SK-N-SH (cell line): ENCODE data around the gene GRM1. TPM values are rescaled to one million over a fixed set of nuclear protein-coding genes. Genes with fewer than 3 reads are reported as not detected.

Source experiments
- CTCF ChIA-PET: fragments of 300-600, 350-600 bp; formaldehyde crosslinking; extraction: SDS; loops from one replicate; lab custom pipeline; 2021; lab: Yijun Ruan, JAX
- POLR2A ChIA-PET: fragments of 350-600 bp; sonication (Branson Sonifier 250); formaldehyde crosslinking; extraction: SDS; loops from one replicate; lab custom pipeline; 2020; ENCODE audit warnings: antibody characterized with exemption, inconsistent platforms; lab: Yijun Ruan, JAX
- DNase-seq: peaks from one replicate; pipeline ENCODE4 v3.0.0; 2012
- H2AFZ ChIP-seq: fragments of 200-600 bp; sonication (generic); 2 replicates; pipeline ENCODE4 v1.8.1; 2016; ENCODE audit warnings: antibody characterized with exemption, mild to moderate bottlenecking, low read depth
- H3F3A ChIP-seq: fragments of 200-600 bp; sonication (generic); replicated peaks from 2 replicates; pipeline ENCODE3; 2016; ENCODE audit warnings: antibody characterized with exemption, mild to moderate bottlenecking; ENCODE audit not compliant: insufficient read depth
- H3K27ac ChIP-seq, 2 experiments: fragments of 200-500 bp in 1 of 2; fragments of 200-600 bp in 1 of 2; sonication (Bioruptor generic) in 1 of 2; sonication (generic), shearing (Covaris generic) in 1 of 2; 2 replicates each; pipeline versions ENCODE4 v1.5.1 to v1.6.1; 2014 to 2016; ENCODE audit warnings: low read depth in 2 of 2, inconsistent platforms in 1 of 2, low read length in 1 of 2, mild to moderate bottlenecking in 1 of 2, mixed read lengths in 1 of 2
- H3K27me3 ChIP-seq: fragments of 200-600 bp; sonication (generic), shearing (Covaris generic); 2 replicates; pipeline ENCODE4 v1.6.1; 2016; ENCODE audit warnings: mixed run types; ENCODE audit not compliant: insufficient read depth
- H3K36me3 ChIP-seq, 2 experiments: fragments of 200-500 bp in 1 of 2; fragments of 200-600 bp in 1 of 2; sonication (Bioruptor generic) in 1 of 2; sonication (generic) in 1 of 2; replicated peaks in 1 of 2; 2 replicates each; pipeline versions ENCODE3 to v1.5.1; 2014 to 2016; ENCODE audit warnings: low read length in 1 of 2, mild to moderate bottlenecking in 1 of 2; ENCODE audit not compliant: insufficient read depth in 2 of 2, control insufficient read depth in 1 of 2
- H3K4me1 ChIP-seq, 2 experiments: fragments of 200-500 bp in 1 of 2; fragments of 200-600 bp in 1 of 2; sonication (Bioruptor generic) in 1 of 2; sonication (generic), shearing (Covaris generic) in 1 of 2; 2 replicates each; pipeline versions ENCODE4 v1.5.1 to v1.6.1; 2014 to 2016; ENCODE audit warnings: low read depth in 1 of 2, low read length in 1 of 2, mixed run types in 1 of 2; ENCODE audit not compliant: insufficient read depth in 2 of 2, control insufficient read depth in 1 of 2
- H3K4me2 ChIP-seq: fragments of 200-600 bp; sonication (generic), shearing (Covaris generic); 2 replicates; pipeline ENCODE4 v1.6.1; 2017; ENCODE audit warnings: mixed run types
- H3K4me3 ChIP-seq, 2 experiments: fragments of 200-500 bp in 1 of 2; fragments of 200-600 bp in 1 of 2; sonication (Bioruptor generic) in 1 of 2; sonication (generic), shearing (Covaris generic) in 1 of 2; 2 replicates each; pipeline versions ENCODE4 v1.5.1 to v1.8.1; 2014 to 2016; ENCODE audit warnings: low read depth in 2 of 2, inconsistent platforms in 1 of 2, low read length in 1 of 2, mild to moderate bottlenecking in 1 of 2, mixed read lengths in 1 of 2, moderate library complexity in 1 of 2
- H3K79me2 ChIP-seq: fragments of 200-600 bp; sonication (generic); 2 replicates; pipeline ENCODE4 v1.8.1; 2017; ENCODE audit warnings: mild to moderate bottlenecking; ENCODE audit not compliant: insufficient read depth
- H3K9ac ChIP-seq: fragments of 200-600 bp; sonication (generic); 2 replicates; pipeline ENCODE4 v1.6.1; 2017; ENCODE audit warnings: mixed run types
- H3K9me2 ChIP-seq: fragments of 200-600 bp; sonication (generic); 2 replicates; pipeline ENCODE4 v1.6.1; 2017; ENCODE audit warnings: mixed run types
- H3K9me3 ChIP-seq: fragments of 200-600 bp; sonication (generic); 2 replicates; pipeline ENCODE4 v1.6.1; 2017; ENCODE audit warnings: mixed run types, mild to moderate bottlenecking, moderate library complexity
- H4K20me1 ChIP-seq: fragments of 200-600 bp; sonication (generic); 2 replicates; pipeline ENCODE4 v1.6.1; 2017; ENCODE audit warnings: mild to moderate bottlenecking, mixed run types; ENCODE audit not compliant: insufficient read depth
- CHD2 ChIP-seq: fragments of 150-350 bp; IDR thresholded peaks from 2 replicates; pipeline ENCODE4 v1.6.1; 2018; ENCODE audit warnings: low read length; ENCODE audit not compliant: partially characterized antibody
- ELF1 ChIP-seq: IDR thresholded peaks from 2 replicates; pipeline ENCODE4 v1.4.0; 2012
- EP300 ChIP-seq, 2 experiments: IDR thresholded peaks; 2 replicates each; pipeline versions ENCODE4 v1.4.0 to v1.6.1; 2012; ENCODE audit warnings: borderline replicate concordance in 1 of 2, low read depth in 1 of 2, low read length in 1 of 2
- EZH2phosphoT487 ChIP-seq: fragments of 200-600 bp; sonication (generic); IDR thresholded peaks from 2 replicates; pipeline ENCODE4 v1.6.1; 2017; ENCODE audit warnings: low read depth, mixed run types, mild to moderate bottlenecking, antibody characterized with exemption, moderate library complexity, borderline replicate concordance
- FOXJ3 ChIP-seq: sonication (generic); formaldehyde crosslinking; IDR thresholded peaks from 2 replicates; pipeline ENCODE4 v1.5.1; 2020; ENCODE audit warnings: mild to moderate bottlenecking, missing genetic modification reagents
- FOXM1 ChIP-seq: IDR thresholded peaks from 2 replicates; pipeline ENCODE4 v1.4.0; 2012; ENCODE audit warnings: low read depth, mild to moderate bottlenecking
- GABPA ChIP-seq: IDR thresholded peaks from 2 replicates; pipeline ENCODE4 v1.4.0; 2012; ENCODE audit warnings: low read depth, mild to moderate bottlenecking
- GATA2 ChIP-seq: sonication (generic); formaldehyde crosslinking; IDR thresholded peaks from 2 replicates; pipeline ENCODE4 v1.5.0; 2020; ENCODE audit warnings: mild to moderate bottlenecking, missing genetic modification reagents
- MAX ChIP-seq: IDR thresholded peaks from 2 replicates; pipeline ENCODE4 v1.4.0; 2012; ENCODE audit warnings: low read depth
- NRF1 ChIP-seq: IDR thresholded peaks from 2 replicates; pipeline ENCODE4 v1.6.1; 2012; ENCODE audit warnings: low read depth, mild to moderate bottlenecking, low read length
- RAD21 ChIP-seq: IDR thresholded peaks from 2 replicates; pipeline ENCODE4 v1.6.1; 2012; ENCODE audit warnings: mild to moderate bottlenecking, low read length
- RCOR1 ChIP-seq: fragments of 150-350 bp; IDR thresholded peaks from 2 replicates; pipeline ENCODE4 v1.6.1; 2017; ENCODE audit warnings: antibody characterized with exemption, low read length
- RFX5 ChIP-seq: IDR thresholded peaks from 2 replicates; pipeline ENCODE4 v1.6.1; 2012; ENCODE audit warnings: mild to moderate bottlenecking, improper control_type of control experiment, low read length
- RXRA ChIP-seq: IDR thresholded peaks from 2 replicates; pipeline ENCODE4 v1.4.0; 2012; ENCODE audit warnings: low read depth, mild to moderate bottlenecking, borderline replicate concordance
- TAF1 ChIP-seq: IDR thresholded peaks from 2 replicates; pipeline ENCODE4 v1.6.1; 2012; ENCODE audit warnings: low read depth, mild to moderate bottlenecking, low read length, moderate library complexity, borderline replicate concordance
- USF1 ChIP-seq: IDR thresholded peaks from 2 replicates; pipeline ENCODE4 v1.4.0; 2012; ENCODE audit warnings: low read depth, borderline replicate concordance
- YY1 ChIP-seq: IDR thresholded peaks from 2 replicates; pipeline ENCODE4 v1.4.0; 2012; ENCODE audit warnings: low read depth, mild to moderate bottlenecking
- WGBS: methylation state at CpG from one replicate; pipeline ENCODE4 v1.1.6; 2017; ENCODE audit warnings: low lambda C conversion rate; 5-methylcytosine and 5-hydroxymethylcytosine counted together
- polyA plus RNA-seq, 3 experiments: library from polyadenylated mRNA; depleted of rRNA; stranded (reverse); fragments of >200 nt; gene quantifications; 2 replicates each; pipeline ENCODE4 v1.2.3, GENCODE V29; 2012
- TF ChIP-seq, protein P1 (sequence below): IDR thresholded peaks from 2 replicates; pipeline ENCODE4 v1.6.1; 2012; ENCODE audit warnings: mild to moderate bottlenecking, low read depth, low read length, moderate library complexity
- TF ChIP-seq, protein P2 (sequence below): IDR thresholded peaks from 2 replicates; pipeline ENCODE4 v1.4.0; 2012; ENCODE audit warnings: low read depth, borderline replicate concordance
- TF ChIP-seq, protein P3 (sequence below): fragments of 200-600 bp; sonication (generic); IDR thresholded peaks from 2 replicates; pipeline ENCODE4 v1.6.1; 2017; ENCODE audit warnings: antibody characterized with exemption, mild to moderate bottlenecking, moderate library complexity

GRM1 gene
- polyA plus RNA-seq, 1 of the 3 experiments (the other 2 are of a cell fraction), result 0.05 TPM

DNA sequence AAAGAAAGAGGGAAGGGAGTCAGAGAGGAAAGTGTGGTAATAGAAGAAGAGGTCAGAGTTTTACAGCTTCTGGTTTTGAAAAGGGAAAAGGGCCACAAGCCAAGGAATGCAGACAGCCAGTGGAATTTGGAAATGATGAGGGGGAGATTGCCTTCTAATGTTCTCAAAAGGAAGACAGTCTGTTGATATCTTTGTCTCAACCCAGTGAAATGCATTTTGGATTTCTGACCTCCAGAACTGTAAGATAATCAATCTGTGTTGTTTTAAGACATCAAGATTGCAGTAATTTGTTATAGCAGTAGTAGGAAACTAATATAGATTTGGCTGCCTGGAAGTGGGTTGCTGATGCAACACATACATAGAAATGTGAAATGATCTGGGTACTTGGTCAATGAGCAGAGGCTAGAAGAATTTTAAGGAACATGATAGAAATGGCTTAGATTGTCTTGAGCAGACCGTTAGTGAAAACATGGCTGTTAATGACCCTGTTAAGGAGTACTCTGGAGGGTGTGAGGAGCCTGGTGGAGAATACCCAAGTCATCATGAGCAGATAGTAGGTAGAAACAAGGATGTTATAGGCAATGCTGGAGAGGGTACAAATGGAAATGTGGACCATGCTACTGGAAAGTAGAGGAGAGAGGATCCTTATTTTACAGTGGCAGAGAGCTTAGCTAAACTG lies 259.0 kb downstream of the GRM1 start:
- no peak for DNase-seq
- no peaks in the 10 kb centered on the region for H3K36me3 ChIP-seq

More for the DNA sequence above, 259.0 kb downstream of the GRM1 start:
- no peak overlapping the region for H3K4me2 ChIP-seq
- no peaks in the 10 kb centered on the region for H3K9me3 ChIP-seq
- POLR2A ChIA-PET, result no interaction called here
- H3K27ac ChIP-seq, result no peak overlapping the region
- no peaks in the 10 kb centered on the region for H4K20me1 ChIP-seq
- 27% methylated on average over 1 of the region's 1 CpG for WGBS
- H3K4me1 ChIP-seq, result no peaks in the 10 kb centered on the region; a peak in 1 of 4 replicates
- peaks cover 5% of the 10 kb centered on the region for H3F3A ChIP-seq
- no peak overlapping the region for H3K4me3 ChIP-seq
- no peak overlapping the region for H2AFZ ChIP-seq
- H3K9me2 ChIP-seq, result no peaks in the 10 kb centered on the region
- CTCF ChIA-PET, result interaction anchor here (1.0 kb wide), 1 partner anchor 50 kb away, joined by 3 read pairs; no protein-coding TSS in a partner anchor
- H3K79me2 ChIP-seq, result no peaks in the 10 kb centered on the region
- no peak overlapping the region for H3K9ac ChIP-seq
- TF ChIP-seq RAD21 (no peak), GATA2 (CRISPR knock-in tag) (no peak), YY1 (no peak), CHD2 (no peak), RFX5 (no peak), RXRA (no peak), USF1 (no peak), RCOR1 (no peak), NRF1 (no peak), MAX (no peak), FOXM1 (no peak), EP300 (IDR thresholded peaks at IDR 0.05; ENCODE audit: borderline replicate concordance in 1 of 2, low read depth in 1 of 2, low read length in 1 of 2) (no peak), EZH2phosphoT487 (no peak), FOXJ3 (no peak), GABPA (no peak), ELF1 (no peak), TAF1 (no peak)
- TF ChIP-seq, protein P1, sequence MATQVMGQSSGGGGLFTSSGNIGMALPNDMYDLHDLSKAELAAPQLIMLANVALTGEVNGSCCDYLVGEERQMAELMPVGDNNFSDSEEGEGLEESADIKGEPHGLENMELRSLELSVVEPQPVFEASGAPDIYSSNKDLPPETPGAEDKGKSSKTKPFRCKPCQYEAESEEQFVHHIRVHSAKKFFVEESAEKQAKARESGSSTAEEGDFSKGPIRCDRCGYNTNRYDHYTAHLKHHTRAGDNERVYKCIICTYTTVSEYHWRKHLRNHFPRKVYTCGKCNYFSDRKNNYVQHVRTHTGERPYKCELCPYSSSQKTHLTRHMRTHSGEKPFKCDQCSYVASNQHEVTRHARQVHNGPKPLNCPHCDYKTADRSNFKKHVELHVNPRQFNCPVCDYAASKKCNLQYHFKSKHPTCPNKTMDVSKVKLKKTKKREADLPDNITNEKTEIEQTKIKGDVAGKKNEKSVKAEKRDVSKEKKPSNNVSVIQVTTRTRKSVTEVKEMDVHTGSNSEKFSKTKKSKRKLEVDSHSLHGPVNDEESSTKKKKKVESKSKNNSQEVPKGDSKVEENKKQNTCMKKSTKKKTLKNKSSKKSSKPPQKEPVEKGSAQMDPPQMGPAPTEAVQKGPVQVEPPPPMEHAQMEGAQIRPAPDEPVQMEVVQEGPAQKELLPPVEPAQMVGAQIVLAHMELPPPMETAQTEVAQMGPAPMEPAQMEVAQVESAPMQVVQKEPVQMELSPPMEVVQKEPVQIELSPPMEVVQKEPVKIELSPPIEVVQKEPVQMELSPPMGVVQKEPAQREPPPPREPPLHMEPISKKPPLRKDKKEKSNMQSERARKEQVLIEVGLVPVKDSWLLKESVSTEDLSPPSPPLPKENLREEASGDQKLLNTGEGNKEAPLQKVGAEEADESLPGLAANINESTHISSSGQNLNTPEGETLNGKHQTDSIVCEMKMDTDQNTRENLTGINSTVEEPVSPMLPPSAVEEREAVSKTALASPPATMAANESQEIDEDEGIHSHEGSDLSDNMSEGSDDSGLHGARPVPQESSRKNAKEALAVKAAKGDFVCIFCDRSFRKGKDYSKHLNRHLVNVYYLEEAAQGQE, result no peak
- TF ChIP-seq, protein P2, sequence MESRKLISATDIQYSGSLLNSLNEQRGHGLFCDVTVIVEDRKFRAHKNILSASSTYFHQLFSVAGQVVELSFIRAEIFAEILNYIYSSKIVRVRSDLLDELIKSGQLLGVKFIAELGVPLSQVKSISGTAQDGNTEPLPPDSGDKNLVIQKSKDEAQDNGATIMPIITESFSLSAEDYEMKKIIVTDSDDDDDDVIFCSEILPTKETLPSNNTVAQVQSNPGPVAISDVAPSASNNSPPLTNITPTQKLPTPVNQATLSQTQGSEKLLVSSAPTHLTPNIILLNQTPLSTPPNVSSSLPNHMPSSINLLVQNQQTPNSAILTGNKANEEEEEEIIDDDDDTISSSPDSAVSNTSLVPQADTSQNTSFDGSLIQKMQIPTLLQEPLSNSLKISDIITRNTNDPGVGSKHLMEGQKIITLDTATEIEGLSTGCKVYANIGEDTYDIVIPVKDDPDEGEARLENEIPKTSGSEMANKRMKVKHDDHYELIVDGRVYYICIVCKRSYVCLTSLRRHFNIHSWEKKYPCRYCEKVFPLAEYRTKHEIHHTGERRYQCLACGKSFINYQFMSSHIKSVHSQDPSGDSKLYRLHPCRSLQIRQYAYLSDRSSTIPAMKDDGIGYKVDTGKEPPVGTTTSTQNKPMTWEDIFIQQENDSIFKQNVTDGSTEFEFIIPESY, result no peak
- TF ChIP-seq, protein P3, sequence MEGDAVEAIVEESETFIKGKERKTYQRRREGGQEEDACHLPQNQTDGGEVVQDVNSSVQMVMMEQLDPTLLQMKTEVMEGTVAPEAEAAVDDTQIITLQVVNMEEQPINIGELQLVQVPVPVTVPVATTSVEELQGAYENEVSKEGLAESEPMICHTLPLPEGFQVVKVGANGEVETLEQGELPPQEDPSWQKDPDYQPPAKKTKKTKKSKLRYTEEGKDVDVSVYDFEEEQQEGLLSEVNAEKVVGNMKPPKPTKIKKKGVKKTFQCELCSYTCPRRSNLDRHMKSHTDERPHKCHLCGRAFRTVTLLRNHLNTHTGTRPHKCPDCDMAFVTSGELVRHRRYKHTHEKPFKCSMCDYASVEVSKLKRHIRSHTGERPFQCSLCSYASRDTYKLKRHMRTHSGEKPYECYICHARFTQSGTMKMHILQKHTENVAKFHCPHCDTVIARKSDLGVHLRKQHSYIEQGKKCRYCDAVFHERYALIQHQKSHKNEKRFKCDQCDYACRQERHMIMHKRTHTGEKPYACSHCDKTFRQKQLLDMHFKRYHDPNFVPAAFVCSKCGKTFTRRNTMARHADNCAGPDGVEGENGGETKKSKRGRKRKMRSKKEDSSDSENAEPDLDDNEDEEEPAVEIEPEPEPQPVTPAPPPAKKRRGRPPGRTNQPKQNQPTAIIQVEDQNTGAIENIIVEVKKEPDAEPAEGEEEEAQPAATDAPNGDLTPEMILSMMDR, result no peak
- H3K27me3 ChIP-seq, result no peaks in the 10 kb centered on the region
